ENCODE measurements around the gene PRKCQ. TPM values are rescaled to one million over a fixed set of nuclear protein-coding genes. Genes with fewer than 3 reads are reported as not detected.

The PRKCQ gene
- total and polyA plus RNA-seq, 2 of the 8 experiments (the other 6 are each of a cell fraction or from before 2014, with no cell fraction given): 9.1 to 22.6 TPM

DNA sequence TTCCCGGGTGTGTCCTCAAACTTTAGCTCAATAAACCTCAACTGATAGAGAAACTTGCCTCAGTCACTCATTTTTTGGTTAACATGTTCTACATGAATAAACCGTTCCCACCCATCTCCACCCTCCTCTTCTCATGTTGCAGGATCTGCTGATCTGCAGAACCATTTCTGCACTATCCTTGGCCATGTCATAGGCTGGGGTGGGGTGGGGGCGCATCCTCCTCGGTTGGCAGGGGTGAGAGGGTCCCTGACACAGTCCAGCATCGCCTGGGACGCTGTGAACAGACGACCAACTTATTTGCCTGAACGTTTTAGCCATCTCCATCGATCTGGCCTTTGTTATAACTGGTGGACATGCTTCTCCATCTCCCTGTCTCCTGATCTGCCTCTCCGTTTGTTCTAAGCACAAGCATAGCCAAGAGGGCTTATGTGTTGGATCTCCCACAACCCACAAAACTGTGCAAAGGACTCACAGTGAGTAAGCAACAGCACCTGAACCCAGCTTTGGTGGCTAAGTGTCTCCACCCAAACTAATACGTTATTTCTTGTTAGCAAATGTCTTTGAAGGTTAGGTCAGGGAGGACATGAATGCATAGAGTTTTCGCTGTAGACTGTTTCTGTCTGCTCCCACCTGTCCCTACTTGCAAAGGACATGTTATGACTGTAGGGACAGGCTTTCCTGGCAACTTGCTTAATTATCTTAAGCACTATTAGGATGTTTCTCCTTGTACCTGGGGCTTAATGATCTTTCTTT is 51.7 kb downstream of the PRKCQ start (continued):
- no peak for TF ChIP-seq SIX5 (IDR thresholded peaks at IDR 0.05; ENCODE audit: low read depth, low read length)
- TF ChIP-seq SP1 (IDR thresholded peaks at IDR 0.05; ENCODE audit: low read depth, low read length): no peak
- TF ChIP-seq RAD21 (IDR thresholded peaks at IDR 0.05 in 1 of 2, conservative IDR thresholded peaks at IDR 0.05 in 1 of 2; ENCODE audit: low read depth in 2 of 2, low read length in 2 of 2): no peak
- no peak for TF ChIP-seq RBBP5 (IDR thresholded peaks at IDR 0.05; ENCODE audit: borderline replicate concordance, low read depth, low read length)
- no peak for TF ChIP-seq GABPA (IDR thresholded peaks at IDR 0.05; ENCODE audit: borderline replicate concordance, insufficient read depth, low read length)
